Nephron (organoid): ENCODE measurements around the gene VPS26C.
"Not testable (repeated sequence)": the region's sequence is repeated elsewhere in the genome, so short reads cannot be mapped to it uniquely, and the experiment has no call there.

Source experiments
- H3K27ac Mint-ChIP-seq, 3 experiments: 2 replicates each; pipeline ENCODE4 v1.8.0; 2020; ENCODE audit warnings: mixed read lengths in 3 of 3, mild to moderate bottlenecking in 2 of 3, moderate library complexity in 1 of 3
- H3K27me3 Mint-ChIP-seq: 2 replicates; pipeline ENCODE4 v1.8.0; 2021; ENCODE audit warnings: low read depth, mild to moderate bottlenecking, moderate library complexity, mixed read lengths
- H3K36me3 Mint-ChIP-seq: 2 replicates; pipeline ENCODE4 v1.8.0; 2020; ENCODE audit warnings: low read depth, mixed read lengths
- H3K4me1 Mint-ChIP-seq: 2 replicates; pipeline ENCODE4 v1.8.0; 2020; ENCODE audit warnings: mixed read lengths
- H3K4me3 Mint-ChIP-seq, 3 experiments: 2 replicates each; pipeline ENCODE4 v1.8.0; 2020; ENCODE audit warnings: mild to moderate bottlenecking in 3 of 3, mixed read lengths in 3 of 3, moderate library complexity in 2 of 3
- H3K9me3 Mint-ChIP-seq: 2 replicates; pipeline ENCODE4 v1.8.0; 2020; ENCODE audit warnings: mixed read lengths
- CTCF ChIP-seq, 3 experiments: fragments of 200-600 bp; sonication (generic); IDR thresholded peaks; one replicate each; pipeline ENCODE4 v1.5.0; 2021; ENCODE audit warnings: antibody characterized with exemption in 3 of 3; ENCODE audit not compliant: unreplicated experiment in 3 of 3

The VPS26C gene

GRCh38 chr21:37226041-37226920 lies 40.9 kb downstream of the VPS26C start:
- H3K27me3 Mint-ChIP-seq = no peaks in the 10 kb centered on the region

GRCh38 chr21:37224861-37225839 lies 42.0 kb downstream of the VPS26C start:
- Mint-ChIP-seq H3K9me3 (peaks cover 4% of the 10 kb centered on the region), H3K36me3 (peaks cover 79% of the 10 kb centered on the region), H3K4me1 (no peaks in the 10 kb centered on the region), H3K27ac (no peak overlapping the region), H3K4me3 (no peak overlapping the region), H3K27me3 (no peaks in the 10 kb centered on the region)
- TF ChIP-seq CTCF (IDR thresholded peaks at IDR 0.05; ENCODE audit: unreplicated experiment in 3 of 3) = no peak

More at GRCh38 chr21:37226041-37226920, 40.9 kb downstream of the VPS26C start:
- TF ChIP-seq CTCF (IDR thresholded peaks at IDR 0.05; ENCODE audit: unreplicated experiment in 3 of 3) = no peak
- Mint-ChIP-seq H3K9me3 (peaks cover 4% of the 10 kb centered on the region), H3K4me3 (no peak overlapping the region), H3K27ac (no peak overlapping the region), H3K4me1 (no peaks in the 10 kb centered on the region), H3K36me3 (peaks cover 79% of the 10 kb centered on the region)

GRCh38 chr21:37223804-37224345 lies 43.3 kb downstream of the VPS26C start:
- H3K4me1 Mint-ChIP-seq = no peaks in the 10 kb centered on the region
- no peaks in the 10 kb centered on the region for H3K27me3 Mint-ChIP-seq

GRCh38 chr21:37222248-37222647 lies 44.9 kb downstream of the VPS26C start:
- H3K27ac Mint-ChIP-seq, H3K4me1 Mint-ChIP-seq, H3K9me3 Mint-ChIP-seq, H3K27me3 Mint-ChIP-seq, H3K4me3 Mint-ChIP-seq: not testable (repeated sequence)
- peaks cover 78% of the 10 kb centered on the region for H3K36me3 Mint-ChIP-seq

More at GRCh38 chr21:37223804-37224345, 43.3 kb downstream of the VPS26C start:
- Mint-ChIP-seq H3K4me3 (no peak overlapping the region), H3K36me3 (peaks cover 80% of the 10 kb centered on the region), H3K27ac (no peak overlapping the region), H3K9me3 (peaks cover 4% of the 10 kb centered on the region)
- TF ChIP-seq CTCF (IDR thresholded peaks at IDR 0.05; ENCODE audit: unreplicated experiment in 3 of 3) = no peak

- H3K9me3 Mint-ChIP-seq = peaks cover 4% of the 10 kb centered on the region
- H3K4me1 Mint-ChIP-seq = no peaks in the 10 kb centered on the region
- no peak for TF ChIP-seq CTCF (IDR thresholded peaks at IDR 0.05; ENCODE audit: unreplicated experiment in 3 of 3)
- peaks cover 68% of the 10 kb centered on the region for H3K36me3 Mint-ChIP-seq
- H3K27ac Mint-ChIP-seq = peak overlapping the region in 1 of 3 experiments; percentile 56
- peak overlapping the region; percentile 80 to 84 (median 84) for H3K4me3 Mint-ChIP-seq
- H3K27me3 Mint-ChIP-seq = no peaks in the 10 kb centered on the region
Observed at GRCh38 chr21:37220981-37221664, 46.0 kb downstream of the VPS26C start.
